Measurements from ENCODE around the gene SLC40A1.

Gene SLC40A1

DNA sequence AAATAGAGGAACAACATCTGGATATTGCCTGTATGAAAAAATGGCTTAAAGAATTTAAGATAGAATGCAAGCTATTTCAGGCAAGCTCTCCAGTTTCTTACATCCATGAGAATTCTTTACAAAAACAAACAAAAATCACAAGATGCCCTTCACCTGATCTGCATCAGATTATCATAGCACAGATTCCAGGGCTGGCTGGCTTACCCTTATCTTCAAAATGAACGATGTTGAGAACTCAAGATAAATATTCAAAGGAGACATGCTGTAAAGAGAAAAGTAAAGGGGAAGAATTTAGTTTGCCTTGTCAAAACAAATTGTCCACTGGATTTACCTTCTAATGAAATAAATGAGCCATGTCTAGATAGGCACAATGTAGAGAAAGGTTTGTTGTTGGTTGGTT is 18.7 kb upstream of the SLC40A1 start:
- DNase-seq, result no peak

DNA sequence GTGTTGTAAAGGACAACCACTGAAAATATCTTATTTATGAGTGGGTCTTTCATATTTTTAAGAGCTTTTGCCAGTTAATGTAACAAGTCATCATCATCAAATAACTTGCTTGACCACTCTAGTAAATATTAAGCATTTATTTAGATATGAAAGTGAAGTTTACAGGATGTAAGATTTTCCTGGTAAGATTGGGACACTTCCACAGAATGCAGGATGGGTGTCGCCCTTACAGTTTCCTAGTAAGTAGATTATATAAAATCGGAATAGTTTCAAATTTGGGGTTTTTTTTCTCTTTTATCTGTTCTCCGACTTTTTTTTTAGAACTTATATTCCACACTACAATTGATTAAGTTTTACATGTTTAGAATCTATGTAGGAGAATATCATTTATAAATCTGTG is 14.8 kb upstream of the SLC40A1 start:
- DNase-seq, result no peak

DNA sequence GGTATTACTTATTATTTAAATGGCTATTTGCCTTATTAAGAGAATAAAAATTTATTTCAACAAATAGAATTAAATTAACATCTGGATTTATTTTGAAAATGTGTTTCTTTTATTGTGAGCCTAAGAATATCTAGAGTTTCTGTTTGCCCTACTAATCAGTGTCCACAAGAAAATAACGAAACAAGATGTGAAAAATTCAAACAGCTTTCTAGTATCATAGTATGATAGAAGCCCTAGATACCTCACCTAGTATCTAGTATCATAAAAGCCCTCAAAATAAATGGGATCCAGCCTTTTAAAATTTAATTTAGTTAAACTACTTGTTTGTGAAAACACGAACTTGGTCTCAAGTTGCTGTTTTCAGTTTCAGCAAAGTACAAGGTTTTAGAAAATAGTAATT is 13.7 kb upstream of the SLC40A1 start:
- no peak for DNase-seq

DNA sequence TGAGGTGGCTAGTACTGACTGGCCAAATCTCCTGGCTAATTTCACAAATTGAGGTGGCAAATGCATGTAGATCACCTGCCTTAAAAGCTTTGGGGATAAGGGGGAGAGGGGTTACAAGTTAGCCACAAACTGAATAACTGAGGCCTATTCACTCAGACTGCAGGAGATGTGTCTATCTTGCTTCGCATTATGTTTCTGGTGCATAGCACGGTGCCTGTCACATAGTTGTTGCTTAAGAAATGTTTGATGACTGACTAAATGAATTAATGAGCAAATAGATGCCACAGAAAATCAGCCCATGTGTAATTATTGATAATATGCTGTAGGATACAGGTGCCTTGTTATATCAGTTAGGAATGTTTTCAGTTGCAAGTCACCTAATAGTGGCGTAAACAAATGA is 12.5 kb upstream of the SLC40A1 start:
- DNase-seq, result no peak

DNA sequence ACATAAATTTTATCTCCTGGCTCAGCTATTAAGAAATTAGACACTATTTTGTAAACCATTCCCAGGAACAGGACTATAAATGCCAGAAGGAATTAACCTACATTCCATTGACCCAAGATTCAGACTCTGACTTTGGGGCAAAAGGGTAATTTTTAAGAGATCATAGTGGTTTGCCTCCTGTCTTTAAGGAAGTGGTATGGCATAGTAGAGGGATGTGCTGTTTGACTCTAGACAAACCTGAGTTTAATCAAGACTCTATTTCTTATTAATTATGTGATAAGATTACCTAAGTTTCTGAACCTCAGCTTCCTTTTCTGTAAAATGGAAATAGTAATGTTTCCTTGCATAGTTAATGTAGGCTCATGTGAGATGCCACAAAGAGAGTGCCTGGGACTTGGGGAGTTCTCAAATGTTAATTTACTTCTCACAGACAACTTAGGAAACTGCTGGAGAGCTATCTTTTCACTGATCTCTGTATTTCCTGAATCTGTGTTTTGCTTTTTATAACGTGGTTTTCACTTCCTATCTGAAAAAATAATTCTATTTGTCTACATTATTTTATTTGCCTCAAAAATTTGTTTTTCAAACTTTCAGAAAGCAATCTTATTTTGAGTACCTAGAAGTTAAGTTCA is 11.9 kb upstream of the SLC40A1 start:
- DNase-seq, result no peak

DNA sequence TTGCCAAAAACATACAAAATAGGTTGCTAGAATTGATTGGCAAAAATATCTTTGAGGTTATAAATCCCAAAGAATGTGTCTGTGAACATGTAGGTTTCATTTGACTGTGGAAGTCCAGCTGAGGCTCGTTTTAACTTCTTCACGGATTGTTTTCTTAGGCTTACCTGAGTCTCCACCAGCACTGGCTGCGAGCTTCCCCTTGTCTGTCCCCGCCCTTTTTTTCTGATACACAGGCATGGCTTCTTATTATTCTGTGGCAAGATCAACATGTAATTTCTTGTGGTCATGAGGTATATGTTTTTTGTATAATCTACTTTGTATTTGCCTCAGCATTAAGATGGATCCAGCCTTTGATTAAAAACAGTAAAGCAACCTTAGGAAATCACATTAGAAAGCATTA is 7.2 kb upstream of the SLC40A1 start:
- no peak for DNase-seq

DNA sequence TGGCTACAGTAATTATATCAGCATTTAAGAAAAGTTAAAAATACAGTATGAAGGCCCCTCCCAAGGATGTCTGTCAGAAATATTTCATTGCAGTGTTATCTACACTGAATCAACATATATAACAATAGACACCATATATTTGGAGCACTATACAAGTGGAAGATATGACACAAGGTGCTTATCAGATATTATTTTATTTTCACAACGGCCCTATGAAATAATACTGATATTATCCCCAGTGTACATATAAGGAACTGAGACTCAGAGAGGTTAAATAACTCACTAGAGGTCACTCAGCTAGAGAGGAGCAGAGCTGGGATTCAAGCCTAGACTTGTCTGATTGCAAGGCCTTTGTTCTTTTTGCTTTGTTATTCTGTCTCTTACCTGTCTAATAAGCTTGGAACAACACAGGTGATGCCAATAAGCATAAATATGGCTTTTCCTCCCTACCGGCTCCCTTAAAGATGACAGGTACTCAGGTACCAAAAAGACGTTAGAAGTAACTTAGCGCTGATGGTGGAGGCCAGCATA is 4.7 kb upstream of the SLC40A1 start:
- no peak for DNase-seq

DNA sequence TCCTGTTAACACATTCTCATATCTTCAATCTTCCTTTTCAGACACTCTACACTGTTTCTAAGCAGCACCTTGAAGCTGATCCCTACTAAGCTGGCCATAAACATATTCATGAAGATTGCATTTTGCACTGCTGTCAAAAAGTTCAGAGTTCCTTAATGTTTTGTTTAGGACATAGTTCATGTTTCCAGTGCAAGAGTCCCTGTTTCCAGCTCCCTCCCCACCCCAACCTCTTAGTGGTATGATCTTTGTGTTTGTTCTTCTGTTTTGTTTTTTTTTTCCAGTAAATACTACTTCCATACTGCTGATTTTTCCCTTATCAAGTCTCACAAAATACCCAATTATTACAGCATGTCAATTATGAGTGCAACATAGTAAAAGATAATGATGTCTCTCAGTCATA is 4.1 kb upstream of the SLC40A1 start:
- no peak for DNase-seq

DNA sequence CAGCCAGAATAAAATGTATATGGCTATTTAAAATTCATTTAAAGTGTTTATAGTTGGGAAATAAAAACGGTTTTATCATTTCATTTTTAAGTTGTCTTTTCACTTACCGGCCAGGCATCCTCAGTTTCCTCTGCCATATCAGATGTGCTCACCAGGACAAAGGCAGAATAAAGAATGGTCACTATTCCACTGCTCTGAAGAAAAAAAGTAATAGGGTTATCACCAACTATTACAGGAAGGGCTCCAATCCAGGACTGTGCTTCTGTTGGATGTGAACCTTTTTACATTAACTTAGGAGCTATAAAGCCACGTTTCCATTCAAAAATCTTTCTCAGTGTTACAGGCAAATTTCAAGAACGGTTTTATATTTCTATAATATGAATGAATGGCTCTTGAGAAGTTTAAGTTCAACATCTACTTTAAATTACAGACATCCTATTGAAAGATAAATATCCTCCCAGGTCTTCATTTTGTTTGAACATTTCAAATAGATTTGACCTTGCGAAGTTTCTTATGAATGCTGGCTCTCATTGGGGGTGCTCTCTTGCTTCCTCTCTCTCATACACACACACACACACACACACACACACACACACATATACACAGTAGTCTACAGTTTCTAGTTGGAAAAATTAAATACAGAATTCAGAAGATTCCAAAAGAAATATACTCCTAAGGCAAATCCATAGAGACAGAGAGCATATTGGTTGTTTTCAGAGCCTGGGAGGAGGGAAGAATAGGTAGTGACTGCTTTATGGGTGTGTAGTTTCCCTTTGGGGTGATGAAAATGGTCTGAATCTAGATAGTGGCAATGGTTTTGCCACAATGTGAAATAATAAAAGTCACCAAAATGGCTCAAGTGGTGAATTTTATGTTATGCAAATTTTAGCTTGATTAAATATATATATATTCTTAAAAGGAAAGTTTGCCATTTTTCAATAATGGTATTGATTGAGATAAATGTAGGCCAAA is 2.9 kb upstream of the SLC40A1 start:
- DNase-seq, result no peak

DNA sequence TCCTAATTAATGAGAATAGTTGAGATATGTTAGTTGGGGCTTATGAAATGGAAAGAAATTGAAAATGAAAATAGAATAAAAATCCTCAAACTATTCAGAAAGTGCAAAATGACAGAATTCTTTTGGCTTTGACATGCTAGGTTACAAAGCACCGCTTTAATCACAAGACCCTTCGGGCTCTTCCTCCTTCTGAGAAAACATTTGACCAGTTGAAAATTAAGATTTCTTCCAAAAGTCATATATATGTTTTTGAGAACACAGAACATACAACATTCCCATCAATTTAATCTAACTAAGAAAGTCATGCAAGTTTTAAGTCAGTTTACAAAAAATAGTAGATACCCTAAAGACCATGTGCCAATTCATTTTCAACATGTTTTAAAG is 2.2 kb upstream of the SLC40A1 start:
- no peak for DNase-seq

DNA sequence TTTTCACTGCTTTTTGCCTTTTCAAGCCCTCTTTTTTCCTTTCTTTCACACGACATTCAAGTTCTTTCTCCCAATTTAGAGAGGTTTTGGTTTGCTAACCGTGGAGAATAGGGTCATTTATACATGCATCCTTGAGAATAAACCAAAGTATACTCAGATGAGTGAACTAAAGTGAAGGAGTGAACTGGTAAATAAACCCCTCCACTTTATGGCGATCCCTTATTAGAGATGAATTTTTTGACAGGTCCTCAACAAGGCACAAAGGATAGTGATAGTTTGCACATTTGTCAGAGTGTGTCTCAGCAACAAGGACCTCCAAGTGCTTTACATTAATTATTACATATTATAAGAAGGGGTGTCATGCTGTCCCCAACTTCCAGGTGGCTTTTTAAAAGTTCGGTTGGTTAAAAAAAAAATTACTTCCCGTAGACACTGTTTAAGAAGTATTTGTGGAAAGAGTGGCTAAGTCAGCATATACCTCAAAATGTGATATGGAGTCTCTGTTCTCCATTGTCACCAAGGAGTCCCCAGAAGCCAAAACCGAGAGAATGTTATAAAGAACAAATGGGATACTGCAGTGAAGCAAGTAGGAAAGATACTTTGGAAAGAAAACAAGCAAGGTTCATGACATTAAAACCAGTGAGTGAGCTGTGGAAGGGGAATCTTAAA is 1.7 kb upstream of the SLC40A1 start:
- DNase-seq, result no peak

DNA sequence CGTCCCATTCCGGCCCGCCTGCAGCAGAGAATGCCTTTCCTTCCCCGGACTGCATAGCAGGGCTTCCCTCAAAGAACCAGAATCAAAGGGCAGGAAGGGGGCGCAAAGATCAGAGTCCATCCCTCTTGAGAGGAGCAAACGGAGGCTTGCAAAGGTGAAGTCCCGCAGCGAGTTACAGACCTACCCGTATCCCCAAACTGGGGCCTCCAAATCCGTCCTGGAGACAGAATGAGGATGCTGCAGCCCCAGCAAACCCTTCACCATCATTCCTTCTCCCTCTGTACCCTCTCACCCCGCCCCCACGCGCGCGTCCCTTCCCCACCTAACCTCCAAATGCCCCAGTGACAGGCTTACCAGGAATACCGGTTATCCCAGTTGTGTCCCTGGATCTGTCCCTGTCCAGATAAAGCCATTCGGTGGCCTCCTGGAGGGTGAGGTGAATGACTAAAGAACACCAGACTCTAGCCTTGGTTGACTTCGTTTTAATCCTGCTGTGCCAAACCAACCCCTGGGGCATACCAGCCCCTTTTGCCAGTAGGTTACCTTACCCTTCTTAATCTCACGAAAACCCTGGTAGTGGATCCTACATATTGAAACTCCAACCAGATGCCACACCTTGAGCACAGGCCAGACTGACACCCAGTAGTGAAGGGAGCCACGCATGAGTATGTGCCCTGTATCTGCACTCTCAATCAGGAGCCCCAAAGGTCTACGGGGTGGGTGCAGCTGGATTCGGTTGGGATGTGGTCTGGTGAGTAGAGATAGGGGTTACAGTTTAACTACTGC is 961 bp upstream of the SLC40A1 start:
- DNase-seq, result no peak

DNA sequence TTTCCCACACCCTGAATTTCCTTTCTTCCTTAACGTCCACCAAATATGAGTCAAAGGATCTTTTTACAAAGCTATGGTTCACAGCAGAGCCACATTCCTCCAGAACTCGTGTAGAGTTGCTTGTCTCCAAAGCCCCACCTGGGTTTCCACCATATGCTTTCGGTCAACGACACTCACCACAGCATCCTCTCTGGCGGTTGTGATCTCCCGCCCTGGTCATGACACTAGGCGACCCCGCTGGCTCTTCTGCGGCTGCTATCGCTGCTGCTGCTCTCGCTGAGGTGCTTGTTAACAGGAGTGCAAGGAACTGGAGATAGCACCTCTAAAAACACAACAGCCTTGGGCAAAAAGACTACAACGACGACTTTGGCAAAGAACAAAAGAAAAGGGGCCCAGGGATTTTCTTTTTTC is 340 bp downstream of the SLC40A1 start:
- DNase-seq, result peak; percentile 70

DNA sequence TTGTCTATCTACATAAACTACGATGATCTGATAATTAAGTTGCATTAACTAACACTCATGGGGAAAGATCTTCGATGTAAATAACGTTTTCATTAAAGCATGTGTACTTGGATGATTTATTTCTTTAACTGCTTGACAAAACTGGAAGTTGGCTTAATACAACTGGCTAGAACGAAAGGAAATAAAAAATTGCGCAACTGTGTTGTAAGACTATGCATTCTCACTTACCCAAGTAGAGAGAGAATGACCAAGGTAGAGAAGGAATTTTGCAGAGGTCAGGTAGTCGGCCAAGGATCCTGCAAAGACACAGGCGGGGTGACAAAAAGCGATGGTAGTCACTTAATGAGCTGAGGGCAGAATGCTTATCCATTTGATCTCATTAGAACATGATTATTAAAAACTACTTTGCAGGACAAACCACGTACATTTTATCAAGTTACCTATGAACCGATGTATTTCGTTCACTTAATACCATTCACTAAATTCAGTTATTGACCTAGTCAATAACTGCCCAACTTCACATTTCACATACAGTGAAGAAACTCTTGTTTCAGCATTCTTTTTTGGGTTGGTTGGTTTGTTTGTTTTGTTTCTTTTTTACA is 900 bp downstream of the SLC40A1 start:
- no peak for DNase-seq

DNA sequence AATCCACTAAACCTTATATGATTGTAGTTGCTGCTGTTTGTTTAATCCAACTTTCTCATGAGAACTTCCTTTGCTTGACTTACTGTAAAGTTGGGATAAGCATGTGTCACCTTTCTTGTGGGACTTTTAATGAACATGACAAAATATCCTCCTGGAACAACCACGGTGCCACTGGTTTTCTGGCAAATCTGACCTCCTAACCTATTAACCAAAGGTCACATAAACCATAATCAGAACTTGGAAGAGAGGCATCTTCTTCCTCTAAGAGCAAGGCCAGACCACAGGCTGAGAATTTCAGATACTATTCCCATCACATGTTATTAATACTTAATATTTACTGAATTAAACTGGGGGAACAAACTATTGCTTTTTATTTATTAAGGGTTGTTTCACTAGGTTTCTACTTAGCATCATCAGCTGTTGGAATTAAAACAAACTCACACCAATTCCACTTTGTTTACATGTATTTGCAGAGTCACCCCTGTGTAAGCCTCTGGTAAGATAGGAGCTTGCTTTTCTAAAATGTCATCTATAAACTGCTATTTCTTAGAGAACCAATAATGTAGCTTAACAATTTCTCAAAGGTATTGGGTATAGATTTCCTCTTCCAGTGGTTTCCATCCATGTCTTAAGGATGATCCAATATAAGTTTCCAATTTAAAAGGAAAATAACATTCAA is 2.2 kb downstream of the SLC40A1 start:
- DNase-seq, result no peak

DNA sequence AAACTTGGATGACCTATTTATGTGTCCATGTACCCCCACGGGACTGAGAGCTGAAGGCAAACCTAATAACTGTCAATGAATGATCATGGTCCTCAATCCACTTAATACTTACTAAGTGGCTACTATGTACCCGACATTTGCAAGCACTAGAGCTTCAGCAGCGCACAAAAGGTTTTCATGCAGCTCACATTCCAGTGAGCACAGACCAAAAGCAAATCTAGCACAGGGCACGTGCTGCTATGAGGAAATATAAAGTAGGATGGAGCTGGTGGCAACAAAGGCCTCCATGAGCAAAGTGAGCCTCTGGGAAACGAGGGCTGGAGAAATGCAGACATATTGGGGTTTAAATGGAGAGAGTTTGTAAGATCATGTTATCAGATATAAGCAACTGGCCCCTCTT is 3.5 kb downstream of the SLC40A1 start:
- no peak for DNase-seq

DNA sequence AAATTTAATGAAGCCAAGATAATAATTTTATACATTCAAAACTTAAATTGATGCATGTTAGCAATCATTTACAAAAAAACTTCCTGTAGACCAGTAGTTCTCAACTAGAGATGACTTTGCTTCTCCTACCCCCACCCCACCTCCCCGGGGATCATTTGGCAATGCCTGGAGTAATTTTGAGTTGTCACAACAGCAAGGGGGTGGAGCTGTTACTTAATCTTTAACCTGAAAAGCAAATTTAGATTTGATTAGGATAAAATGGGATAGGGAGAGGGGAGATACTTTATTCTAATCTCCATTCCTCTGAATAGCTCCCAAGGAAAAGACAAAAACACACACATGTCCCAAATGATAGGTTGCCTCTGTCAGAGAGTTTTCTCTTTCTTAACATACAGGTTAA is 4.2 kb downstream of the SLC40A1 start:
- no peak for DNase-seq

DNA sequence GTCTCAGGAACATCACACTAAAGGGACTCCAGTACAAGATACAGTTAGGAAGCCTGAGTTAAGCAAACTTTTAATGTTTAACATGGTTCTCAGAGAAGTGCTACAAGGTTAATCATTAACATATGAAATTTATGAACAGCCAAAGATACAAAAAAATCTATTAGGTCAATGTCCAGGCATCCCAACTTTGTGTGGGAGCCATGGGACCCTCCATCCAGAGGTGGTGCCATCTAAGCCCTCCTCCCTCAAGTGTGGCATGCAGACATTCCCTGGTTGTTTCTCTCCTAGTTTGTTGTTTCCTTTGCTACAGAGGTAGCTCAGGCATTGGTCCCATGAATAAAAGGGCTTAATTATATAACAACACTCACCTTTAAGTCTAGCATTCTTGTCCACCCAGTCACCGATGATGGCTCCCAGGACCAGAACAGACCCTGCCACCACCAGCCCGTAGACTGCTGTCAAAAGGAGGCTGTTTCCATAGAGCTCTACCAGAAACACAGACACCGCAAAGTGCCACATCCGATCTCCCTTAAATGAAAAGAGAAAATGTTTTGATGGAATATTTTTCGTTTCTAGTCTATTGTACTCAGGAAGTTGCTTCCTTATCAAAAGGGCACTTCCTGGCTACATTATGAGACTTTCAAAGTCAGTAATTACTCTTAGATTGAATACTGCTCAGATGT is 5.7 kb downstream of the SLC40A1 start:
- DNase-seq, result no peak

DNA sequence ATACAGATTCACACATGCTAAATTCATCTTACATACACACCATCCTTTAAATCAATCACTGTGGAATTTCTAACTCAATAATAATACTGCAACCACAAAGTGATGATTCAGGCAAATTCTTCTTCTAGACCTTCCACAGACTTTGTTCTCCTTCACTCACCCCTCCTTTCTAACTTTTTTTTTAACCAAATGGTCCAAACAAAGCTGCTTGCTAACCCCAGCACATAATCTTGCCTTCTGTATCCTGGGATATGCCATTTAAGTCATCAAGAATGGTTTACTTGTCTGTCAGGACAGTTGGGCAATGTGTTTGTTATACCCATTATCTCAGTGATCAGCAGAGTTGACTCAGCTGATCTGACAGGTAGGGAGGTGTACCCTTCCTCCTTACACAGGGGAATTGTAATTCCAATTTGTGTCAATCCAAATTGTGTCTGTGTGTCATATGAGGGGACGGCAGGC is 10.0 kb downstream of the SLC40A1 start:
- no peak for DNase-seq

DNA sequence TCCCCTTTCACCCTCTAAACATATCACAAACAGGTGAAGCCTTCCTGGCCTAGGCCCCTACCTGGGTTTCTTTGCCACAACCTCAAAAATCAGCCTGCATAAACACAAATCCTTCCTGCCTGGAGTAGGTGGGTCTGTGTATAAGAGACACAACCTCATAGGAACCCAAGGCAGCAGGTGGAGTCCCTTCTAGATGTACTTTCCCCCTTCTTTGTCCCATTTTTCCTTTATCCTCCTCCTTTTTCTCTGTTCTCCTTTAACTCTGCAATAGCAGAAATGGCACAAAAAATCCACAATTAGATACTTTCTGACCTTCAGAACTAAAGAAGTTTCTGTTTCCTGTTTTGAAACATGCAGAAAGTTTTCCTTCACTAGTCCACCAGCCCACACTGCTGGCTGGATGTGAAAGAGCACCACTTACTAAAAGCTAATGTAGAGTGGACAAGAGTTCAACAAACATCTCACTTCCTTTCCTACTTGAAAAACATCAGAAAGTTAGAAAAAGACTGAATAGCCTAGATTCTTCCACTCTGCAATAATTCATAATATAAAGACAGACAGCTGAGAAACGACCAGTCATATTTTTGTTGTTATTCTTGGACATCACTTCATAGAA is 11.2 kb downstream of the SLC40A1 start:
- no peak for DNase-seq

DNA sequence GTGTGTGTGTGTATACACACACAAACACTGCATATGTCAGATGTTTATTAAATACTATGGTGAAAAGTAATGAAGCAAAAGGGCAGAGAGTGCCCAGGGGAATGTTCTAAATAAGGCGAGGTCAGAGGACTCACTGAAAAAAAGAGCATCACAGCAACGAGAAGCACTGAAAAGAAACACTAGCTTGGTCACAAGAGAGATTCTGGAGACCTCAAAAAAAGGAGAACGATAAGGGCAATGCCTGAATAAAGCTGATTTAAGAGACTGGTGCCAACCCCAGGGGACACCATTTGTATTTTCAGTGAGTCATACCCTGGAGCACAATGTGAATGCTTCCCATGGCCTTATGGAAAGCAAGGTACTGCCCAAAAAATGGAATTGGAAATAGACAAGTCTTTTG is 14.5 kb downstream of the SLC40A1 start:
- no peak for DNase-seq
